Liver (tissue), 9 donors: ENCODE measurements around the gene DNM2. TPM values are rescaled to one million over a fixed set of nuclear protein-coding genes. Genes with fewer than 3 reads are reported as not detected.

Experiments
- DNase-seq: peaks from one replicate; pipeline ENCODE4 v3.0.0-alpha.2; 2017; ENCODE audit warnings: low spot score
- H3K27ac ChIP-seq, 2 donors: one replicate each; pipeline ENCODE4 v1.7.0; 2013; ENCODE audit warnings: inconsistent platforms in 2 of 2, low read length in 2 of 2, control low read depth in 1 of 2, low read depth in 1 of 2, mild to moderate bottlenecking in 1 of 2
- H3K27me3 ChIP-seq, 4 donors: one replicate each; pipeline versions ENCODE4 v1.6.1 to v1.7.0; 2013; ENCODE audit warnings: low read length in 3 of 4, inconsistent platforms in 1 of 4, mild to moderate bottlenecking in 1 of 4, moderate library complexity in 1 of 4; ENCODE audit not compliant: control insufficient read depth in 4 of 4, insufficient read depth in 4 of 4
- H3K36me3 ChIP-seq, 4 donors: one replicate each; pipeline versions ENCODE4 v1.6.1 to v1.7.0; 2013; ENCODE audit warnings: low read length in 3 of 4, mild to moderate bottlenecking in 3 of 4, low read depth in 1 of 4, moderate library complexity in 1 of 4; ENCODE audit not compliant: control insufficient read depth in 4 of 4, insufficient read depth in 3 of 4
- H3K4me1 ChIP-seq, 4 donors: one replicate each; pipeline versions ENCODE4 v1.6.1 to v1.7.0; 2013; ENCODE audit warnings: low read length in 3 of 4, mild to moderate bottlenecking in 3 of 4, moderate library complexity in 1 of 4; ENCODE audit not compliant: control insufficient read depth in 4 of 4, insufficient read depth in 4 of 4
- H3K4me3 ChIP-seq, 3 donors: one replicate each; pipeline versions ENCODE4 v1.6.1 to v1.7.0; 2013; ENCODE audit warnings: low read length in 3 of 3, control low read depth in 1 of 3, low read depth in 1 of 3, mild to moderate bottlenecking in 1 of 3
- H3K9ac ChIP-seq, 2 donors: one replicate each; pipeline ENCODE4 v1.7.0; 2013; ENCODE audit warnings: low read length in 2 of 2, mild to moderate bottlenecking in 2 of 2, moderate library complexity in 2 of 2, control low read depth in 1 of 2, low read depth in 1 of 2
- H3K9me3 ChIP-seq, 4 donors: one replicate each; pipeline versions ENCODE4 v1.6.1 to v1.7.0; 2013; ENCODE audit warnings: low read length in 3 of 4; ENCODE audit not compliant: control insufficient read depth in 4 of 4
- ATF3 ChIP-seq: IDR thresholded peaks from 2 replicates; pipeline ENCODE4 v1.6.1; 2016; ENCODE audit warnings: antibody characterized with exemption
- EGR1 ChIP-seq, 2 donors: IDR thresholded peaks; 2 replicates each; pipeline ENCODE4 v1.6.1; 2016 to 2018; ENCODE audit warnings: antibody characterized with exemption in 2 of 2, low read depth in 2 of 2
- FOXA1 ChIP-seq: IDR thresholded peaks from 2 replicates; pipeline ENCODE4 v1.6.1; 2016; ENCODE audit warnings: antibody characterized with exemption
- FOXA2 ChIP-seq: IDR thresholded peaks from 2 replicates; pipeline ENCODE4 v1.6.1; 2016; ENCODE audit warnings: antibody characterized with exemption
- GABPA ChIP-seq, 2 donors: IDR thresholded peaks in 1 of 2; conservative IDR thresholded peaks in 1 of 2; 2 replicates each; pipeline ENCODE4 v1.6.1; 2016; ENCODE audit warnings: antibody characterized with exemption in 2 of 2, mild to moderate bottlenecking in 1 of 2, moderate library complexity in 1 of 2
- HNF4A ChIP-seq, 2 donors: conservative IDR thresholded peaks; 2 replicates each; pipeline ENCODE4 v1.6.1; 2016; ENCODE audit warnings: antibody characterized with exemption in 2 of 2, mild to moderate bottlenecking in 2 of 2
- HNF4G ChIP-seq: IDR thresholded peaks from 2 replicates; pipeline ENCODE4 v1.6.1; 2016; ENCODE audit warnings: antibody characterized with exemption
- JUND ChIP-seq, 2 donors: IDR thresholded peaks; 2 replicates each; pipeline ENCODE4 v1.6.1; 2016; ENCODE audit warnings: antibody characterized with exemption in 2 of 2
- MAX ChIP-seq: IDR thresholded peaks from 2 replicates; pipeline ENCODE4 v1.6.1; 2016; ENCODE audit warnings: antibody characterized with exemption
- NR2F2 ChIP-seq: IDR thresholded peaks from 2 replicates; pipeline ENCODE4 v1.6.1; 2016; ENCODE audit warnings: antibody characterized with exemption
- RAD21 ChIP-seq, 2 donors: IDR thresholded peaks; 2 replicates each; pipeline ENCODE4 v1.6.1; 2016; ENCODE audit warnings: antibody characterized with exemption in 2 of 2, mild to moderate bottlenecking in 2 of 2
- REST ChIP-seq: IDR thresholded peaks from 2 replicates; pipeline ENCODE4 v1.6.1; 2016; ENCODE audit warnings: antibody characterized with exemption, mild to moderate bottlenecking
- RXRA ChIP-seq, 2 donors: IDR thresholded peaks; 2 replicates each; pipeline ENCODE4 v1.6.1; 2017 to 2018; ENCODE audit warnings: antibody characterized with exemption in 2 of 2, mild to moderate bottlenecking in 1 of 2
- SP1 ChIP-seq: IDR thresholded peaks from 2 replicates; pipeline ENCODE4 v1.6.1; 2018; ENCODE audit warnings: antibody characterized with exemption, mild to moderate bottlenecking
- TAF1 ChIP-seq: conservative IDR thresholded peaks from 2 replicates; pipeline ENCODE4 v1.6.1; 2016; ENCODE audit warnings: antibody characterized with exemption, mild to moderate bottlenecking
- YY1 ChIP-seq: IDR thresholded peaks from 2 replicates; pipeline ENCODE4 v1.6.1; 2016; ENCODE audit warnings: antibody characterized with exemption, mild to moderate bottlenecking
- ZBTB33 ChIP-seq: IDR thresholded peaks from 2 replicates; pipeline ENCODE4 v1.6.1; 2016; ENCODE audit warnings: antibody characterized with exemption
- WGBS: extraction: QIAGEN DNeasy Blood & Tissue Kit; methylation state at CpG from one replicate; pipeline ENCODE4 v1.1.7; 2013; 5-methylcytosine and 5-hydroxymethylcytosine counted together
- polyA plus RNA-seq, 2 donors: library from polyadenylated mRNA; stranded (reverse) in 1 of 2; unstranded in 1 of 2; fragments of 200-250 nt in 1 of 2; fragments of >200 nt in 1 of 2; fragmentation: Nextera tagmentation in 1 of 2; extraction: Ambion mirVana in 1 of 2; gene quantifications; one replicate each; pipeline versions ENCODE4 v1.2.1 to v1.2.3, GENCODE V29; 2013 to 2015
- total RNA-seq, 2 donors: library from RNA; depleted of rRNA; stranded (reverse); fragments of >200 nt; gene quantifications; one replicate each; pipeline ENCODE4 v1.2.3, GENCODE V29; 2014
- TF ChIP-seq, protein P1 (sequence below): fragments of 150-350 bp; IDR thresholded peaks from 2 replicates; pipeline ENCODE4 v1.5.1; 2017; ENCODE audit warnings: improper control_type of control experiment, low read depth, low read length; ENCODE audit not compliant: missing input control
- donor health status: healthy.
- donor health status: healthy.
- donor health status: healthy.
- donor health status: healthy.
- donor health status: healthy.

DNM2 gene
- total and polyA plus RNA-seq, 4 donors, result 23.1 to 95.1 (median 59.1) TPM

GRCh38 chr19:10727685-10728201 is 9.9 kb downstream of the DNM2 start:
- no peak overlapping the region for H3K4me3 ChIP-seq
- H3K9me3 ChIP-seq, result no peaks in the 10 kb centered on the region
- 86% methylated on average over 14 of the region's 14 CpGs for WGBS
- no peaks in the 10 kb centered on the region for H3K36me3 ChIP-seq
- peaks cover 0 to 7% (median 2%) of the 10 kb centered on the region in 4 donors for H3K4me1 ChIP-seq
- no peak overlapping the region for H3K27ac ChIP-seq
- TF ChIP-seq YY1 (no peak), JUND (IDR thresholded peaks at IDR 0.05) (no peak), HNF4G (no peak)
- no peak overlapping the region for H3K9ac ChIP-seq
- DNase-seq, result no peak
- H3K27me3 ChIP-seq, result no peaks in the 10 kb centered on the region

GRCh38 chr19:10729411-10729810 is 11.5 kb downstream of the DNM2 start:
- Histone ChIP-seq H3K9ac (no peak overlapping the region), H3K9me3 (no peaks in the 10 kb centered on the region), H3K27ac (no peak overlapping the region), H3K36me3 (no peaks in the 10 kb centered on the region), H3K4me1 (peaks cover 0 to 7% (median 2%) of the 10 kb centered on the region in 4 donors), H3K27me3 (no peaks in the 10 kb centered on the region), H3K4me3 (no peak overlapping the region)
- WGBS, result 91% methylated on average over 14 of the region's 14 CpGs
- DNase-seq, result no peak
- no peak for TF ChIP-seq GABPA (IDR thresholded peaks at IDR 0.05 in 1 of 2, conservative IDR thresholded peaks at IDR 0.05 in 1 of 2)
- TF ChIP-seq SP1, result no peak
- no peak for TF ChIP-seq REST
- TF ChIP-seq MAX, result no peak
- TF ChIP-seq TAF1, result no peak
- TF ChIP-seq RAD21 (IDR thresholded peaks at IDR 0.05), result no peak
- no peak for TF ChIP-seq EGR1 (IDR thresholded peaks at IDR 0.05; ENCODE audit: low read depth in 2 of 2)
- TF ChIP-seq ATF3, result no peak
- no peak for TF ChIP-seq HNF4A (conservative IDR thresholded peaks at IDR 0.05)
- no peak for TF ChIP-seq NR2F2
- TF ChIP-seq, protein P1, sequence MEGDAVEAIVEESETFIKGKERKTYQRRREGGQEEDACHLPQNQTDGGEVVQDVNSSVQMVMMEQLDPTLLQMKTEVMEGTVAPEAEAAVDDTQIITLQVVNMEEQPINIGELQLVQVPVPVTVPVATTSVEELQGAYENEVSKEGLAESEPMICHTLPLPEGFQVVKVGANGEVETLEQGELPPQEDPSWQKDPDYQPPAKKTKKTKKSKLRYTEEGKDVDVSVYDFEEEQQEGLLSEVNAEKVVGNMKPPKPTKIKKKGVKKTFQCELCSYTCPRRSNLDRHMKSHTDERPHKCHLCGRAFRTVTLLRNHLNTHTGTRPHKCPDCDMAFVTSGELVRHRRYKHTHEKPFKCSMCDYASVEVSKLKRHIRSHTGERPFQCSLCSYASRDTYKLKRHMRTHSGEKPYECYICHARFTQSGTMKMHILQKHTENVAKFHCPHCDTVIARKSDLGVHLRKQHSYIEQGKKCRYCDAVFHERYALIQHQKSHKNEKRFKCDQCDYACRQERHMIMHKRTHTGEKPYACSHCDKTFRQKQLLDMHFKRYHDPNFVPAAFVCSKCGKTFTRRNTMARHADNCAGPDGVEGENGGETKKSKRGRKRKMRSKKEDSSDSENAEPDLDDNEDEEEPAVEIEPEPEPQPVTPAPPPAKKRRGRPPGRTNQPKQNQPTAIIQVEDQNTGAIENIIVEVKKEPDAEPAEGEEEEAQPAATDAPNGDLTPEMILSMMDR, result no peak
- no peak for TF ChIP-seq FOXA2
- no peak for TF ChIP-seq JUND (IDR thresholded peaks at IDR 0.05)
- TF ChIP-seq FOXA1, result no peak
- no peak for TF ChIP-seq RXRA (IDR thresholded peaks at IDR 0.05)
- no peak for TF ChIP-seq HNF4G
- no peak for TF ChIP-seq ZBTB33
- TF ChIP-seq YY1, result no peak
